ENCODE data around the gene CNPY4.

Gene CNPY4

DNA sequence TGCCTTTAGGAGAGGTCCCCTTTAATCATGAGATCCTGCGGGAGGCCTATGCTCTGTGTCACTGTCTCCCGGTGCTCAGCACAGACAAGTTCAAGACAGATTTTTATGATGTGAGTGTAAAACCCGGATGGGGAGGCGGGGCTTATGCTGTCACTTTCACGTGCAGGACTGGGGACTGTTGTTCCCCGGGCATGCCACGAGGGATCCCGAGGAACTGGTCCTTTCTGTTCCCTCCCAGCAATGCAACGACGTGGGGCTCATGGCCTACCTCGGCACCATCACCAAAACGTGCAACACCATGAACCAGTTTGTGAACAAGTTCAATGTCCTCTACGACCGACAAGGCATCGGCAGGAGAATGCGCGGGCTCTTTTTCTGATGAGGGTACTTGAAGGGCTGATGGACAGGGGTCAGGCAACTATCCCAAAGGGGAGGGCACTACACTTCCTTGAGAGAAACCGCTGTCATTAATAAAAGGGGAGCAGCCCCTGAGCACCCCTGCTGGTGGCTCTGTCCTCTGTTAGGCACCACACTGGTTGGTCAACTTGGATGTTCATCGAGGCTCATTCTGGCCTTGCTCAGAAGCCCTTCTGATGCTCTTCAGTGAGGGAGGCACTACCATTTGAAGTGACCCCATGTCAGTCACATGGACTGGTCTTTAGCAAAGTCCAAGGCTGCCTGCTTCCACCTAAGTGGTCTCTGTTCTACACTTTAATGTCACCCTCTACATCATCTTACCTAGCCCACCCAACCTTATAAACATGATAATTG is 27.8 kb upstream of the CNPY4 start:
- DNase-seq (ENCODE audit: low read depth in 2 of 3, low spot score in 1 of 3), result no peak

DNA sequence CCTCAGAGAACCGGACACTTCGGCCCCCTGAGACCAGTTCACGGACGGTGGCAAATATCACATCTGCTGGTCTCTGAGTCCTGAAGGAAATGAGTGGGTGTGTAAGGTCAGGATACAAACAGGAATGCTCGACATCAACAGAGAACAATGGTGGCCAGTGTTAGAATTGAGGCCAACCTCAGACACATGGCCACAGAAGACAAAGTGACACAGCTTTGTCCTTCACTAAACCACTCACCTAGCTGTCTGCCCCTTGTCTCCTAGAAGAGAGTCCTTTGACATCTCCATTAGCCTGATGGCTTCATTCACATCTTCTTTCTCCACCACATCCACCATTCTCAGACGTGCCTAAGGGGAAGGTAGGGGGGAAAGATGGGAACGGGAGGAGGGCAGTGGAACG is 26.4 kb upstream of the CNPY4 start:
- DNase-seq (ENCODE audit: low read depth in 2 of 3, low spot score in 1 of 3), result no peak

DNA sequence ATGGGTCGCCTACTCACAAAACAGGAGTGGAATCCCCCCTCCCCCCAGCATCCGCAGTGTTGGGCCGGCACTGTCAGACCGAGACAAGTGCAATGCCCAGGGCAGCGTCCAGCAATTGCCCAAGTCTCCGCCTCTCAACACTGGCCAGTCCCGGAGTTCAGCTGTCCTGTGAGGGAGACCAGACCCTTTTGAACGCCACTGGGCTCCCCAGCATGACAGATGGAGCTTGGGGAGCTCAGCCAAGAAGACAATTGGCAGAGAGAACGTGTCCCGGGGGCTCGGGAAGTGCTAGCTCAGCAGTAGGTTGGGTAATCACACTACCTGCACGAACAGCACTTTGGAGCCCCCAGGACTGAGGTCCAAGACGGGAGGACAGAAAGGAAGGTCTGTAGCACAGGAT is 25.9 kb upstream of the CNPY4 start:
- no peak for DNase-seq (ENCODE audit: low read depth in 2 of 3, low spot score in 1 of 3)

DNA sequence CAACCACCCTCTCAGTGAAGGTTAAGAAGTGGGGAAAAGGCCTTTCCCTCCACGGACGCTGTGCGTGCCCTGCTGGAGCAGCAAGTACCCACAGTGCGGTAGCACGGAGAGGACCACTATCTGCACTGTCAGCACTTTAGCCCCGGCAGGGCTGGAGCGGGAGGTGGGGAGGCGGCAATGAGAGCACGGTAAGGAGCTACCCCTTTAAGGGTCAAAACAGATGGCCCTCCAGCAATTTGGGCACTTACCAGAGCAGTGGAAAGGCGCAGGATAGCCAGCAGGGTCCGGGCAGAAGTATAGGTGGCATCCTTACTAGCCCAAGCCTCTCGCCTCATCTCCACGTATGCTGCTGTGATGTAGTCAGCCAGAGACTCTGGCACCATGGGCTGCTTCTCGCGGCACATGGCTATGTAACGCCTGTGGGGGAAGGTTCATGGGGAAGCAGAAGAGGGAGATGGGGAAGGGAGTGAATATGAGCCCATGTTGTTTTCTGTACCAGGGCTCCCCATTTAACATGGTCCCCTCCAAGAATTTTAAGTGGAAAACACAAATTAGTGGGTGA is 25.4 kb upstream of the CNPY4 start:
- no peak for DNase-seq (ENCODE audit: low read depth in 2 of 3, low spot score in 1 of 3)

DNA sequence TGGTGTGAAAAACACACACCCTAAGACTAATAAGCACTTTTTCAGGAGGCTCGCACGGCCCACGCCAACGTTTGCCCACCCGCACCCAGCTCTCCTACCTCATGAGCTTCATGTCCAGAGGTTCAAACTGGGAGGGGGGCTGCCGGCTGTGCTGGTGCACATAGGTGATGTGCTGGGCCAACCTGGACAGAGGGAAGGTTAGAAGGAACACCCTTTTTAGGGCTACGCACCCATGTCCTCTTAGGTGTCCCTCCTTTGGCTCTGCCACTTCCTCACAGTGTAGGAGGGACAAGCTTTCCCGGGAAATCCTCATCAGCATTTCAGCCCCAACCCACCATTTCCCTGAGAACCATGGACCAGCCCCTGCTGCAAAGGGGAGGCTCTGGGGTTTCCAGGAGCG is 24.1 kb upstream of the CNPY4 start:
- no peak for DNase-seq (ENCODE audit: low read depth in 2 of 3, low spot score in 1 of 3)

DNA sequence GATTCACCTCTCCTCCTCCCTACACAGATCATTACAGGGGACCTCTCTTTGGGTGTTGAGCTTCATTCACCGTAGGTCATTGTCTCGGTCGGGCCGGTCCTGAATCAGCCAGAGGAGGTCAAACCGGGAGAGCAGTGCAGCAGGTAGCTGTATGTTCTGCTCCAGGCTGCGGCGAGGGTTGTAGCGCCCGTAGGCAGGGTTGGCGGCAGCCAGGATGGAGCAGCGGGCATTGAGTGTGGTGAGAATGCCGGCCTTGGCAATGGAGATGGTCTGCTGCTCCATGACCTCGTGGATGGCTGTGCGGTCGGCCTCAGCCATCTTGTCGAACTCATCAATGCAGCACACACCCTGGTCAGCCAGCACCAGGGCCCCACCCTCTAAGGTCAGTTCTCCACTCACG is 23.7 kb upstream of the CNPY4 start:
- DNase-seq (ENCODE audit: low read depth in 2 of 3, low spot score in 1 of 3), result no peak

DNA sequence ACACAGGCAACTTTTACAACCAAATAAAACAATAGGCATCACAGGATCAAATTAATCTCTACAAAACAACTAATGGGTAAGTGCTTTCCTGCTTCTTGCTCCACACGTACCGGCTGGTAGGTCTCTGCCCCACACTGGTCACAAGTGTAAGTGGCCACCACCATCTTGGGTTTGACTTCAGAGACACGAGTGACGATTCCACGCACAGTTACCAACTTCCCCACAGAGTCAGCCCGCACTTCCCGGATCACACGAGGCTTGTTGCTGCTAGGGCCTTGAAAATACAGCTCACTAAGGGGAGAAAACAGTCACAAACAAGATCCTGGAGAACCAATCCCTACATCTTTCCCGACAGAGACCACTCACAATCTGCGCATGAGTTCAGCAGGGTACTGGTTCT is 20.5 kb upstream of the CNPY4 start:
- DNase-seq (ENCODE audit: low read depth in 2 of 3, low spot score in 1 of 3), result no peak

DNA sequence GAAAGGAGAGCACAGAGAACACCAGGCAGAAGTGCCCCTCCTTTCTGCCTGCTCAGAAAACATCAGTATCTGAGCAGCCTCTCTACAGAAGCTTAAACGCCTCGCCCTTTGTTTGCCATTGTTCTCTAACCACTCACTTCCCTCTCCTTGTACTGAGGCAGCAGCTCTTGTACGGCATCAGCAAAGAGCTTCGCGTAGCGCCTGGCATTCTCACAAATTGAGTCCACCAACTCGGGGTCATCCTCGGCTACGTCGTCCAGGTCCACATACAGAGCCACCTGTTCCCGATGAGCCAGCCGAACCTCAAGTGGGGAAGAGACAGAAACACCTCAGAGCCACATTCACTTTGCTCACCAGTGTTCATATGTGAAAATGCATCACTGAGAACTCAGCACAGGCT is 20.0 kb upstream of the CNPY4 start:
- no peak for DNase-seq (ENCODE audit: low read depth in 2 of 3, low spot score in 1 of 3)

DNA sequence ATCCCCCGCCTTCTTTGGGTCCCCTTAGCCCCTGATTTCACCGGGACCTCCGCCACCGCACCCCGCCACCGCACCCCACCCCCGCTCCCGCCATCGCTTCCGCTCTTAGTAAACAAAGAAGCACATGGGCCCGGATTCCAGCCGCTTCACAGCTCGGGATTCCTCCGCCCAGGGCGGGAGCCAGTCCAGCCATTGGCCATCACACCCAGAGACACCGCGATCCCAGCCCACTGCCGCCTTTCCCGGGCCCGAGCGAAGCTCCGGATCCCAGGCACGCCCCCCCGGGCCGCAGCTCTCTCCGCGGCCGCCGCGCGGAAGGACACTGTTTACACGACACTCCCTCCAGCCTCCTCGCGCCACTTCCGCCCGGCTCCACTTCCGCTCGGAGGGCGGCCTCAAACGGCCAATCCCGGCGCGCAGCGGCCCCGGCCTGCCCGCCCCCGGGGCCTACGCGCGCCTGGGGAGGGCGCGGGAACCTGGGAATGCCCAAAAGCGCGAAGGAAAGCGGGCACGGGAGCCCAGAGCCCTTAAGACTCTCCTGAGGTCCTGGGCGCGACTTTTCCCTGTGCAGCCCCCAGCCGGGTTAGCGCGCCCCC is 18.9 kb upstream of the CNPY4 start:
- peak; percentile 70 to 83 (median 76) for DNase-seq (ENCODE audit: low read depth in 2 of 3, low spot score in 1 of 3)

DNA sequence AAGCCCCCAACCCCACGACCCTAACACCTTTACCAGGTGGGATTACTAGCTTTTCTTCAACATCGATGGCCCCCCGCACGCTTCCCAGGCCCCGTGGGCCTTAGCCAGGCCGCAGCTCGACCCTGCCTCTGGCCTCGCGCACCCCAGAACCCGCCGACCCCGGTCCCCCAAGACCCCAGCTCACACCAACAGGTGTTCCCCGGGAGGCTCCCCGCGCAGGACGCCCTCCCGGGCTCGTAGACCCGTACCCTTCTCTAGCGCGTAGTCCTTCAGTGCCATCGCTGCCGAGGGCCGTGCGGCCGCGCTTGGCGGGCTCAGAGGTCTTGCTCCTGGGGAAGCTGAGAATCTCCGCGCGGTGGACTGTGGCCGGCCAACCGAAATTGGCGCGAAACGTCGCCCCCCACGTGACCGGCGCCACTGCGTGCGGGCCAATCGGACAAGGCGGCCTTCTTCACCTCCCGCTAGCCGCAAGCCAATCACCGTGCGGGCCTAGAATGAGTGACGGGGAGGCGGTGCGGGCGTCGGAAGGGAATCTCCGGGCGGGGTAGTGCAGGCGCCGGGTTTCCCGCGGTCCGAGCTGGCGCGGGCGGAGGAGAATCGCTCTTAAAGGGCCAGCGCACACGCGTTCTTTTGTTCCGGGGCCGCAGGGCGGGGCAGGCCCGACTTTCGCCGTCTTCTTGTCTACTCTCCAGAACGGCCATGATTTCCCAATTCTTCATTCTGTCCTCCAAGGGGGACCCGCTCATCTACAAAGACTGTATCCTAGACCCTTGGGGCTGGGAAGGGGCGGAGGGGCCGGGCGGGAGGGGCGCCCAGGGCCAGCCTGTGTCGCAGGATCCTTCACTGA is 18.2 kb upstream of the CNPY4 start, which contains the start of the genes AP4M1 and MCM7:
Gene AP4M1 (plus strand): TSS at position 628 of the 847 bp plus-strand sequence. CDS start 72 bp downstream, at position 700.
Gene MCM7 (minus strand): TSS at position 382 of the 847 bp plus-strand sequence. CDS start 103 bp downstream, at position 279.
- peak; percentile 96 to 98 (median 98) for DNase-seq (ENCODE audit: low read depth in 2 of 3, low spot score in 1 of 3)

DNA sequence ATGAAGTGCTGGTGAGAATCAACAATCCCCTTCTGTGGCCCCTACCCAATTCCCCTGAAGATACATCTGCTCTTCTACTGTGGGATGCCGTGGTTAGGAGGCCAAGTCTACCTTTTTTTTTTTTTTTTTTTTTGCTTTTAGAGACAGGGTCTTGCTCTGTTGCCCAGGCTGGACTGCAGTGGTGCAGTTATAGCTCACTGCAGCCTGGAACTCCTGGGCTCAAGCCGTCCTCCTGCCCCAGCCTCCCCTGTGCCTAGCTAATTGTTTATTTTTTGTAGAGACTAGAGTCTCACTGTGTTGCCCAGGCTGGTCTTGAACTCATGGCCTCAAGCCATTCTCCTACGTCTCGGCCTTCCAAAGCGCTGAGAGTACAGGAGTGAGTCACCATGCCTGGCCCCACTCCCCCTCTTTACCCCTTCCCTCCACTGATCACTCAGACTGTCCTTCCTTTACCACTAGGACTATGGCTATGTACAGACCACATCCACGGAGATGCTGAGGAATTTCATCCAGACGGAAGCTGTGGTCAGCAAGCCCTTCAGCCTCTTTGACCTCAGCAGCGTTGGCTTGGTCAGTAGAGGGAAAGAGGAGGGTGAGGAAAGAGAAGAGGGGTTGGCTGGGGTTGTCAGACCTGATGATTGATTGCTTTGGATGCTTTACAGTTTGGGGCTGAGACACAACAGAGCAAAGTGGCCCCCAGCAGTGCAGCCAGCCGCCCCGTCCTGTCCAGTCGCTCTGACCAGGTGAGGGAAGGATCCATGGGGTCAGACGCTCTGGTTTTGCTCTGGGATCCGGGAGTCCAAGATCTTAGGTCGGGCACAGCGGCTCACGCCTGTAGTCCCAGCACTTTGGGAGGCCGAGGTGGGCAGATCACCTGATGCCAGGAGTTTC is 16.2 kb upstream of the CNPY4 start:
- DNase-seq (ENCODE audit: low read depth in 2 of 3, low spot score in 1 of 3), result no peak

DNA sequence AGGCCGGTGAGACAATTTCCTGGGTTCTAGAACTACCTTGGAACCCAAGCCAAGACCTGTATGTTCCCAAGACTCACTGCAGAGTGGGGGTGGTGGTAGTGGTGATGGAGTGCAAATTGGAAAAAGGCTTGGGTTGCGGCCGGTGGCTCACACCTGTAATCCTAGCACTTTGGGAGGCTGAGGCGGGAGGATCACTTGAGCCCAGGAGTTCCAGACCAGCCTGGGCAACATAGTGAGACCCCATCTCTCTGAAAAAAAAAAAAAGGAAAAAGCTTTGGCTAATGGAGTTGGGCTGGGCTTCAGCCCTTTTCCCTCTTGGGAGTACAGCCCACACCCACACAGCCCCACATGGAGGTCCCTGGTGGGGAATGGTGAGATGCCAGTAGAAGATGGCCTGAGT is 13.9 kb upstream of the CNPY4 start:
- no peak for DNase-seq (ENCODE audit: low read depth in 2 of 3, low spot score in 1 of 3)

DNA sequence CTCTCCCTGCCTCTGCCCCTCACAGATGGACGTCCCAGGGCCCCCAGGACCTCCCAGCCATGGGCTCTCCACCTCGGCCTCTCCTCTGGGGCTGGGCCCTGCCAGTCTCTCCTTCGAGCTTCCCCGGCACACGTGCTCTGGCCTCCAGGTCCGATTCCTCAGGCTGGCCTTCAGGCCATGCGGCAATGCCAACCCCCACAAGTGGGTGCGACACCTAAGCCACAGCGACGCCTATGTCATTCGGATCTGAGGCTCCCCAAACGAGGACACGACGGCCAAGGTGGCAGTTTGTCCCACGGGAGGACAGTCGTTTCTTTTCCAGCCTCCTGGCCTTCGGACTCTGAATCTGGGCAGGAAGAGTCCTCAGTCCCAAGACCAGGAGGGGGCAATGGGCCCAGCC is 12.8 kb upstream of the CNPY4 start:
- DNase-seq (ENCODE audit: low read depth in 2 of 3, low spot score in 1 of 3), result no peak

DNA sequence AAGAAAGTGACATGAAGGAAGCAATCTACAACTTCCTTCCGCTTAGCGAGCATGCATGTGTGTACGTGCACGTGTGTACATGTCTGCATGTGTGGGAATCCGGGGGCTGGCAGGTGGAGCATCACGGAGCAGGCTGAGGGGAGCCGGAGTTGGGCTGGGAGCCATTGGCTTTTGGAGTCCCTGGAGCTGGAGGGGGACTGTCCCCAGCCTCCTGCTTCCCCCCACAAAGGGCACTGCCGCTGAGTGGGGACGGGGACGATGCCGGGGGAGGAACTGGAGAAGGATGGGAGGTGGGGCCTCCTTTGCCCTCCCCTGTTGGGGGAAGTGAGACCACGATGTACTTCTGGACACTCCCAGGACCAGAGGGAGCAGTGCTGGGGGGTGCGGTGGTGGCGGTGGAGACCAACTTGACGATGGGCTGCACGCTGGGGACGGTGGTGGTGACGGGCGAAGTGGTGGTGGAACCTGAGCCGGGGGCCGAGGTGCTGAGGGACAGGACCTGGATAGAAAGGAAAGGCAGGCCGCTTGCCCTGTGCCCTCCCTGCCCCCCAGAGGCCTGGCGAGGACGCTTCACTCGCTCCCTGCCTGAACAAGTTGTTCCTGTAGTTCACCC is 12.2 kb upstream of the CNPY4 start:
- DNase-seq (ENCODE audit: low read depth in 2 of 3, low spot score in 1 of 3), result no peak

DNA sequence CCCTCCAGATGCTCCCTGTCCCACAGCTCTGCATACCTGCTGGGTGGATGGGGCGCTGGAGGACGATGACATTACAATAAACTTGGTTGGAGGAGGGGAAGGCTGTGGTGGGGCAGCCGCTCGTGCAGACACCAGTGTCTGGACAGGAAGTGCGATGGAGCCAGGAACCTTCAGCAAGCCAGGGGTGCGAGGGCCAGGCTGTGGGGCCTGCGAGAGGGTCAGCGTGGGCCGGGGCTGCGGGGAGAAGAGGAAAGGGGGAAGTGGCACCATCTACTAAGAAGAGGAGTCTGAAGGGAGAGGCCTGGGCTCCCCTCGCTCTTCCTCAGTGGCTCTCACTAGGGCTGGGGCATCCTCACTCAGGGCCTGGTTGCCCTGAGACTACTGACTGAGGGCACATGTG is 11.5 kb upstream of the CNPY4 start:
- no peak for DNase-seq (ENCODE audit: low read depth in 2 of 3, low spot score in 1 of 3)

DNA sequence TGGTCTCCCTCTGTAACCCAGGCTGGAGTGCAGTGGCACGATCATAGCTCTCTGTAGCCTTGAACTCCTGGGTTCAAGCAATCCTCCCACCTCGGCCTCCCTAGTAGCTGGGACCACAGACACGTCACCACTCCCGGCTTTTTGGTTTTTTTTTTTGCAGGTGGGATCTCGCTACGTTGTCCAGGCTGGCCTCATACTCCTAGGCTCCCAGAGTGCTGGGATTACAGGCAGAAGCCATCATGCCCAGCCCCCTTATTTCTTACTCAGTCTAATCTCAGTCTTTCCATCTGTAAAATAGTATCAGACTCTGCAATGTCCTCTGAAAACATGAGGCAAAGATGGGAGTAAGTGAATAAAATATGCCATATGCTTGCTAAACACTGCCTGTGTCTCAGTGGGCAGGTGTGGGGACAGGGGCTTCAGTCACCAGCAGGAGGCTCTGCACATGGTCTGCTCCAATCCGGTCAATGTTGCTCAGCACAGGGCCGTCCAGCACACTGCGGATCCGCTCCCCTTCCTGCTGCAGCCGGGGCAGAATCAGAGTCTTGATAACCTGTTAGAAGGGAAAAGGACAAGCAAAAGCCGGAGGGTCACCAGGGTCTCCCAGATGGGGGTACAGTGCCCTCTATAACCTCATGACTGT is 9.8 kb upstream of the CNPY4 start:
- DNase-seq (ENCODE audit: low read depth in 2 of 3, low spot score in 1 of 3), result no peak

DNA sequence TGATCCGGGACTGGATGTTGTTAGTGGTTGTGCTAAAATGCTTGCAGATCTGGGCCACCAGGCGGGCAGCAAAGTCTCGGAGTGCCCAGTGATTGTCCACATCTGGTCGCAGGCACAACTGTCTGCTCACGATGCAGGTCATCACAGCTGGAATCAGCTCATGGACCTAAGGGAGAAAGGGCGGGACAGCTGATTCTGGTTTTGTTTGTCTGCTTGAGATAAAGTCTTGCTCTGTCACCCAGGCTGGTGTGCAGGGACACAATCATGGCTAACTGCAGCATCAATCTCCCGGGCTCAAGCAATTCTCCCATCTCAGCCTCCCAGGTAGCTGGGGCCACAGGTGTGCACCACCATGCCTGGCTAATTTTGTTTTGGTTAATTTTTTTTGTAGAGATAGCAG is 8.3 kb upstream of the CNPY4 start:
- DNase-seq (ENCODE audit: low read depth in 2 of 3, low spot score in 1 of 3), result no peak

DNA sequence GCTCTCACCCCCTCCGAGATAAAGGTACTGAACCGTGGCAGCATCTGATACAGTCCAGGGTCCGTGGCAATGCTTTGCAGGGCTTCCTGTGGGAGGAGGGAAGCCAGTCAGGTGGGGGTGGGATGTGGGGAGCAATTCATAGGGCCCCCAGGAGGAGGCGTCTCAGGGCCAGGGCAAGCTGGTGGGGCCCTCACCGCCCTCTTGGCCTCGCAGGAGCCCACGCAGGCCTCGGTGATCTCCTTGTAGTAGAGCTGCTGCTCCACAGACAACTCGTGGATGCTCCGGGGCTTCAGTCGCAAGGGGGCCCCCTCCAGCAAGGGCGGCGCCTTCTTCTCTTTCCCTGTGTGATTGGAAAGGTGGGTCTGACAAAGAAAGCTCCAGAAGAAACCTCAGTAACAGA is 7.5 kb upstream of the CNPY4 start:
- DNase-seq (ENCODE audit: low read depth in 2 of 3, low spot score in 1 of 3), result no peak

DNA sequence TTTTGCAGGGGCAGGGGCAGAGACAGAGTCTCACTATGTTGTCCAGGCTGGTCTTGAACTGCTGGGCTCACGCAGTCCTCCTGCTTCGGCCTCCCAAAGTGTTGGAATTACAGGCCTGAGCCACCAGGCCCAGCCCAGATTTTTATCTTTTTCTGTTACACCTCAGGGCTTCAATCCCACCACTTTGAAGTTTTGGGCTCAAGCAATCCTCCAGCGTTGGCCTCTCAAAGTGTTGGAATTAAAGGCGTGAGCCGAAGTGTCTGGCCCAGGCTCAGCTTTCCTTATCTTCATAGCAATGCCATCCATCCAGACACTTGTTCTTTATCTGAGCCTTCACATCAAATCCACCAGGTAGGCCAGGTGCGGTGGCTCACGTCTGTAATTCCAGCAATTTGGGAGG is 4.4 kb upstream of the CNPY4 start:
- DNase-seq (ENCODE audit: low read depth in 2 of 3, low spot score in 1 of 3), result no peak
